WTC11 (cell line): ENCODE data around the gene CCDC182. TPM values are rescaled to one million over a fixed set of nuclear protein-coding genes. Genes with fewer than 3 reads are reported as not detected.

ENCODE experiments used
- ATAC-seq: fragments of 200-7000 bp; cut with Tn5 transposase; 2 replicates; pipeline ENCODE4 v1.10.0; 2021; ENCODE audit warnings: mild to moderate bottlenecking, moderate library complexity
- CTCF ChIA-PET: fragments of 300-600 bp; sonication (Branson Sonifier 250); formaldehyde crosslinking; loops from one replicate; lab custom pipeline; 2021; ENCODE audit warnings: antibody characterized with exemption; lab: Charles Lee
- POLR2A ChIA-PET: fragments of 350-600 bp; sonication (Branson Sonifier 250); formaldehyde crosslinking; loops from one replicate; lab custom pipeline; 2021; ENCODE audit warnings: antibody characterized with exemption; lab: Charles Lee
- DNase-seq: peaks from one replicate; pipeline ENCODE4 v3.0.0; 2021; ENCODE audit warnings: low spot score
- H3K27ac Mint-ChIP-seq: 2 replicates; pipeline ENCODE4 v1.8.0; 2021; ENCODE audit warnings: mixed read lengths
- H3K27me3 Mint-ChIP-seq: 2 replicates; pipeline ENCODE4 v1.8.0; 2021; ENCODE audit warnings: low read depth, mild to moderate bottlenecking, moderate library complexity, mixed read lengths
- H3K36me3 Mint-ChIP-seq: 2 replicates; pipeline ENCODE4 v1.8.0; 2021; ENCODE audit warnings: mixed read lengths
- H3K4me1 Mint-ChIP-seq: 2 replicates; pipeline ENCODE4 v1.8.0; 2022; ENCODE audit warnings: mixed read lengths
- H3K4me3 Mint-ChIP-seq: 2 replicates; pipeline ENCODE4 v1.8.0; 2021; ENCODE audit warnings: mild to moderate bottlenecking, moderate library complexity, mixed read lengths
- H3K9me3 Mint-ChIP-seq: 2 replicates; pipeline ENCODE4 v1.8.0; 2021; ENCODE audit warnings: mixed read lengths
- CBFB ChIP-seq: sonication (generic); formaldehyde crosslinking; IDR thresholded peaks from 2 replicates; pipeline ENCODE4 v1.8.1; 2022; ENCODE audit warnings: mild to moderate bottlenecking, low read depth, missing genetic modification reagents
- CREB1 ChIP-seq: sonication (generic); formaldehyde crosslinking; IDR thresholded peaks from 2 replicates; pipeline ENCODE4 v1.8.0; 2023; ENCODE audit warnings: mild to moderate bottlenecking, missing genetic modification reagents
- CTCF ChIP-seq: fragments of 200-600 bp; IDR thresholded peaks from 2 replicates; pipeline ENCODE4 v1.8.0; 2022; ENCODE audit warnings: antibody characterized with exemption
- ESRRA ChIP-seq: sonication (generic); formaldehyde crosslinking; IDR thresholded peaks from 2 replicates; pipeline ENCODE4 v1.8.1; 2022; ENCODE audit warnings: mild to moderate bottlenecking, missing genetic modification reagents, borderline replicate concordance
- ETV6 ChIP-seq: sonication (generic); formaldehyde crosslinking; IDR thresholded peaks from 2 replicates; pipeline ENCODE4 v1.8.1; 2022; ENCODE audit warnings: mild to moderate bottlenecking, missing genetic modification reagents
- FOXP1 ChIP-seq: sonication (generic); formaldehyde crosslinking; IDR thresholded peaks from 2 replicates; pipeline ENCODE4 v1.8.0; 2022; ENCODE audit warnings: missing genetic modification reagents, mild to moderate bottlenecking, moderate library complexity, borderline replicate concordance
- JAZF1 ChIP-seq: fragments of 250-450 bp; sonication (Bioruptor Pico); IDR thresholded peaks from 2 replicates; pipeline ENCODE4 v1.9.0; 2021; ENCODE audit warnings: moderate library complexity, mild to moderate bottlenecking, inconsistent platforms
- MLX ChIP-seq: sonication (generic); formaldehyde crosslinking; IDR thresholded peaks from 2 replicates; pipeline ENCODE4 v1.8.1; 2023; ENCODE audit warnings: mild to moderate bottlenecking, missing genetic modification reagents, moderate library complexity
- NFYB ChIP-seq: sonication (generic); formaldehyde crosslinking; conservative IDR thresholded peaks from 2 replicates; pipeline ENCODE4 v1.8.0; 2022; ENCODE audit warnings: low read depth, missing genetic modification reagents
- NR1H2 ChIP-seq: sonication (generic); formaldehyde crosslinking; IDR thresholded peaks from 2 replicates; pipeline ENCODE4 v1.9.0; 2021; ENCODE audit warnings: mild to moderate bottlenecking, moderate library complexity, missing genetic modification reagents
- NR3C1 ChIP-seq: sonication (generic); formaldehyde crosslinking; conservative IDR thresholded peaks from 2 replicates; pipeline ENCODE4 v1.8.1; 2023; ENCODE audit warnings: low read depth, mild to moderate bottlenecking, missing genetic modification reagents
- SMAD3 ChIP-seq: sonication (generic); formaldehyde crosslinking; IDR thresholded peaks from 2 replicates; pipeline ENCODE4 v1.8.0; 2022; ENCODE audit warnings: missing genetic modification reagents, mild to moderate bottlenecking, borderline replicate concordance
- TEAD4 ChIP-seq: sonication (generic); formaldehyde crosslinking; IDR thresholded peaks from 2 replicates; pipeline ENCODE4 v1.8.0; 2022; ENCODE audit warnings: mild to moderate bottlenecking, missing genetic modification reagents
- ZBTB21 ChIP-seq: sonication (generic); formaldehyde crosslinking; IDR thresholded peaks from 2 replicates; pipeline ENCODE4 v1.8.1; 2023; ENCODE audit warnings: mild to moderate bottlenecking, missing genetic modification reagents, borderline replicate concordance
- ZNF138 ChIP-seq: sonication (generic); formaldehyde crosslinking; conservative IDR thresholded peaks from 2 replicates; pipeline ENCODE4 v1.8.1; 2022; ENCODE audit warnings: mild to moderate bottlenecking, moderate library complexity, missing genetic modification reagents
- ZNF396 ChIP-seq: fragments of 250-450 bp; sonication (Bioruptor Pico); IDR thresholded peaks from 2 replicates; pipeline ENCODE4 v1.8.0; 2021; ENCODE audit warnings: mild to moderate bottlenecking, moderate library complexity, borderline replicate concordance
- ZNF423 ChIP-seq: fragments of 250-450 bp; sonication (Bioruptor Pico); IDR thresholded peaks from 2 replicates; pipeline ENCODE4 v2.1.2; 2022; ENCODE audit warnings: mild to moderate bottlenecking, moderate library complexity
- ZNF532 ChIP-seq: fragments of 250-450 bp; sonication (Bioruptor Pico); IDR thresholded peaks from 2 replicates; pipeline ENCODE4 v1.9.0; 2021; ENCODE audit warnings: mild to moderate bottlenecking, borderline replicate concordance
- total RNA-seq: library from RNA; stranded (reverse); gene quantifications from 3 replicates; pipeline ENCODE4 v1.2.3, GENCODE V29; 2021
- TF ChIP-seq, protein P1 (sequence below): sonication (generic); formaldehyde crosslinking; IDR thresholded peaks from 2 replicates; pipeline ENCODE4 v1.8.0; 2022; ENCODE audit warnings: mild to moderate bottlenecking, missing genetic modification reagents
- TF ChIP-seq, protein P2 (sequence below): sonication (generic); formaldehyde crosslinking; IDR thresholded peaks from 2 replicates; pipeline ENCODE4 v1.8.1; 2023; ENCODE audit warnings: mild to moderate bottlenecking, missing genetic modification reagents, moderate library complexity
- TF ChIP-seq, protein P3 (sequence below): sonication (generic); formaldehyde crosslinking; IDR thresholded peaks from 2 replicates; pipeline ENCODE4 v1.8.0; 2022; ENCODE audit warnings: mild to moderate bottlenecking, missing genetic modification reagents

CCDC182 gene
- total RNA-seq, 1 experiment from 2014 or later: not detected

- DNase-seq: no peak
Measured at GRCh38 chr17:57739402-57740234, 5.5 kb downstream of the CCDC182 start.

GRCh38 chr17:57737450-57737849 is 7.6 kb downstream of the CCDC182 start:
- no peak for ATAC-seq
- DNase-seq: no peak
- no peak overlapping the region for H3K27ac Mint-ChIP-seq
- TF ChIP-seq NR1H2 (no peak), ETV6 (CRISPR knock-in tag) (no peak), NFYB (CRISPR knock-in tag) (no peak), ZNF532 (CRISPR knock-in tag) (no peak), ESRRA (no peak), ZNF423 (CRISPR knock-in tag) (no peak), CTCF (no peak), ZBTB21 (CRISPR knock-in tag) (no peak), ZNF396 (CRISPR knock-in tag) (no peak), NR3C1 (CRISPR knock-in tag) (no peak)
- TF ChIP-seq, protein P1, sequence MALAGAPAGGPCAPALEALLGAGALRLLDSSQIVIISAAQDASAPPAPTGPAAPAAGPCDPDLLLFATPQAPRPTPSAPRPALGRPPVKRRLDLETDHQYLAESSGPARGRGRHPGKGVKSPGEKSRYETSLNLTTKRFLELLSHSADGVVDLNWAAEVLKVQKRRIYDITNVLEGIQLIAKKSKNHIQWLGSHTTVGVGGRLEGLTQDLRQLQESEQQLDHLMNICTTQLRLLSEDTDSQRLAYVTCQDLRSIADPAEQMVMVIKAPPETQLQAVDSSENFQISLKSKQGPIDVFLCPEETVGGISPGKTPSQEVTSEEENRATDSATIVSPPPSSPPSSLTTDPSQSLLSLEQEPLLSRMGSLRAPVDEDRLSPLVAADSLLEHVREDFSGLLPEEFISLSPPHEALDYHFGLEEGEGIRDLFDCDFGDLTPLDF: no peak
- no peak overlapping the region for H3K4me3 Mint-ChIP-seq
- H3K36me3 Mint-ChIP-seq: no peaks in the 10 kb centered on the region
- no peaks in the 10 kb centered on the region for H3K4me1 Mint-ChIP-seq
- no peaks in the 10 kb centered on the region for H3K9me3 Mint-ChIP-seq
- ChIA-PET POLR2A (no interaction called here), CTCF (interaction anchor here (0.6 to 1.9 kb wide), 3 partner anchors 10 to 601 kb away, joined by 3 to 7 read pairs (median 5); no protein-coding TSS in a partner anchor)
- H3K27me3 Mint-ChIP-seq: no peaks in the 10 kb centered on the region

More at GRCh38 chr17:57739402-57740234, 5.5 kb downstream of the CCDC182 start:
- H3K9me3 Mint-ChIP-seq: no peaks in the 10 kb centered on the region
- ChIA-PET POLR2A (no interaction called here), CTCF (interaction anchor here (0.6 to 3.6 kb wide), 23 partner anchors 8 to 610 kb away, joined by 3 to 33 read pairs (median 4); partner anchors contain the start of gene DYNLL2)
- ATAC-seq: peak; percentile 87
- no peak overlapping the region for H3K27ac Mint-ChIP-seq
- no peak overlapping the region for H3K4me3 Mint-ChIP-seq
- TF ChIP-seq ZNF138 (no peak), FOXP1 (CRISPR knock-in tag) (no peak), JAZF1 (CRISPR knock-in tag) (no peak), CREB1 (CRISPR knock-in tag) (no peak), TEAD4 (no peak), CBFB (no peak), SMAD3 (CRISPR knock-in tag) (no peak), MLX (CRISPR knock-in tag) (no peak)
- TF ChIP-seq, protein P2, sequence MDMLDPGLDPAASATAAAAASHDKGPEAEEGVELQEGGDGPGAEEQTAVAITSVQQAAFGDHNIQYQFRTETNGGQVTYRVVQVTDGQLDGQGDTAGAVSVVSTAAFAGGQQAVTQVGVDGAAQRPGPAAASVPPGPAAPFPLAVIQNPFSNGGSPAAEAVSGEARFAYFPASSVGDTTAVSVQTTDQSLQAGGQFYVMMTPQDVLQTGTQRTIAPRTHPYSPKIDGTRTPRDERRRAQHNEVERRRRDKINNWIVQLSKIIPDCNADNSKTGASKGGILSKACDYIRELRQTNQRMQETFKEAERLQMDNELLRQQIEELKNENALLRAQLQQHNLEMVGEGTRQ (CRISPR knock-in tag): no peak
- TF ChIP-seq, protein P3, sequence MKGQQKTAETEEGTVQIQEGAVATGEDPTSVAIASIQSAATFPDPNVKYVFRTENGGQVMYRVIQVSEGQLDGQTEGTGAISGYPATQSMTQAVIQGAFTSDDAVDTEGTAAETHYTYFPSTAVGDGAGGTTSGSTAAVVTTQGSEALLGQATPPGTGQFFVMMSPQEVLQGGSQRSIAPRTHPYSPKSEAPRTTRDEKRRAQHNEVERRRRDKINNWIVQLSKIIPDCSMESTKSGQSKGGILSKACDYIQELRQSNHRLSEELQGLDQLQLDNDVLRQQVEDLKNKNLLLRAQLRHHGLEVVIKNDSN (CRISPR knock-in tag): no peak
- H3K36me3 Mint-ChIP-seq: no peaks in the 10 kb centered on the region
- no peaks in the 10 kb centered on the region for H3K27me3 Mint-ChIP-seq
- no peaks in the 10 kb centered on the region for H3K4me1 Mint-ChIP-seq
